Tibial nerve (tissue), 4 donors: ENCODE data around the gene MAST1.

ENCODE experiments used
- CTCF ChIP-seq, 5 experiments: fragments of 200-600 bp in 3 of 5; fragments of 450-650 bp in 2 of 5; sonication (generic) in 3 of 5; IDR thresholded peaks; one replicate each; pipeline ENCODE4 v1.5.1; 2016 to 2019; ENCODE audit warnings: antibody characterized with exemption in 5 of 5, mild to moderate bottlenecking in 3 of 5, moderate library complexity in 2 of 5
- EP300 ChIP-seq, 2 donors: sonication (generic); formaldehyde crosslinking; IDR thresholded peaks; one replicate each; pipeline ENCODE4 v1.6.1; 2017; ENCODE audit warnings: antibody characterized with exemption in 2 of 2, mild to moderate bottlenecking in 1 of 2
- POLR2A ChIP-seq, 2 donors: fragments of 450-650 bp; IDR thresholded peaks; one replicate each; pipeline ENCODE4 v1.6.1; 2017; ENCODE audit warnings: antibody characterized with exemption in 2 of 2, mild to moderate bottlenecking in 2 of 2, moderate library complexity in 2 of 2

GRCh38 chr19:12838886-12839756 lies 806 bp downstream of the MAST1 start:
- no peak for TF ChIP-seq POLR2A (IDR thresholded peaks at IDR 0.05)
- no peak for TF ChIP-seq CTCF (IDR thresholded peaks at IDR 0.05)
- no peak for TF ChIP-seq EP300 (IDR thresholded peaks at IDR 0.05)
